Measurements from ENCODE around the gene ASTL.

- TF ChIP-seq PATZ1 (CRISPR knock-in tag; IDR thresholded peaks at IDR 0.05; ENCODE audit: borderline replicate concordance) (no peak), ZC3H10 (CRISPR knock-in tag; IDR thresholded peaks at IDR 0.05) (no peak), ZNF565 (CRISPR knock-in tag; conservative IDR thresholded peaks at IDR 0.05; ENCODE audit: low read depth) (no peak)
These were observed 10.3 kb upstream of the ASTL start for GRCh38 chr2:96148410-96149217.
